Dedifferentiated amniotic fluid mesenchymal stem cell (primary cell): ENCODE results near the gene SELENOH.

Experiments
- DNase-seq: peaks from one replicate; pipeline ENCODE4 v3.0.0-alpha.2; 2016; ENCODE audit errors: extremely low spot score

Gene SELENOH

GRCh38 chr11:57746920-57747319 is 5.6 kb downstream of the SELENOH start:
- no peak for DNase-seq

GRCh38 chr11:57751176-57751575 is 9.9 kb downstream of the SELENOH start:
- DNase-seq, result no peak

GRCh38 chr11:57751676-57752253 is 10.5 kb downstream of the SELENOH start, which contains the start of gene BTBD18:
TSS of gene BTBD18 (minus strand) at chr11:57751819. CDS start at chr11:57751188, 631 bp downstream.
- DNase-seq, result peak; percentile 44

GRCh38 chr11:57752954-57753353 is 11.7 kb downstream of the SELENOH start:
- no peak for DNase-seq

GRCh38 chr11:57758174-57758573 is 16.9 kb downstream of the SELENOH start:
- no peak for DNase-seq

GRCh38 chr11:57761301-57762234 is 20.3 kb downstream of the SELENOH start, which contains the start of gene CTNND1:
TSS of gene CTNND1 (plus strand) at chr11:57761802. CDS start at chr11:57791479, 29,677 bp downstream.
- peak; percentile 99 for DNase-seq

GRCh38 chr11:57762235-57762861 is 21.1 kb downstream of the SELENOH start:
- no peak for DNase-seq

- peak; percentile 56 for DNase-seq
Observed at GRCh38 chr11:57763568-57763967, 22.3 kb downstream of the SELENOH start.

- DNase-seq, result no peak
Observed at GRCh38 chr11:57764021-57764420, 22.7 kb downstream of the SELENOH start.

GRCh38 chr11:57764566-57764965 is 23.3 kb downstream of the SELENOH start:
- DNase-seq, result no peak

GRCh38 chr11:57764972-57765371 is 23.7 kb downstream of the SELENOH start:
- no peak for DNase-seq

- DNase-seq, result no peak
Observed at GRCh38 chr11:57770793-57771192, 29.5 kb downstream of the SELENOH start.

- no peak for DNase-seq
Observed at GRCh38 chr11:57771365-57771764, 30.1 kb downstream of the SELENOH start.

GRCh38 chr11:57772562-57772961 is 31.3 kb downstream of the SELENOH start:
- no peak for DNase-seq

GRCh38 chr11:57773026-57773598 is 31.8 kb downstream of the SELENOH start:
- no peak for DNase-seq

GRCh38 chr11:57775491-57775890 is 34.2 kb downstream of the SELENOH start:
- DNase-seq, result no peak

- DNase-seq, result peak; percentile 37
Observed at GRCh38 chr11:57776031-57776521, 34.8 kb downstream of the SELENOH start.

GRCh38 chr11:57776577-57777210 is 35.4 kb downstream of the SELENOH start:
- DNase-seq, result no peak

- DNase-seq, result no peak
Observed at GRCh38 chr11:57777969-57778317, 36.7 kb downstream of the SELENOH start.

GRCh38 chr11:57778318-57779037 is 37.2 kb downstream of the SELENOH start:
- peak; percentile 94 for DNase-seq

GRCh38 chr11:57779276-57779675 is 38.0 kb downstream of the SELENOH start:
- DNase-seq, result peak; percentile 64
